Esophagus squamous epithelium (tissue), 4 donors: ENCODE measurements around the gene SNX27.

Experiments used
- POLR2A ChIP-seq, 4 donors: fragments of 450-650 bp; IDR thresholded peaks; one replicate each; pipeline ENCODE4 v1.6.1; 2017; ENCODE audit warnings: antibody characterized with exemption in 4 of 4, mild to moderate bottlenecking in 4 of 4, moderate library complexity in 3 of 4
- TF ChIP-seq, protein P1 (sequence below), 6 experiments: fragments of 450-650 bp in 4 of 6; fragments of 200-600 bp in 2 of 6; sonication (generic) in 2 of 6; IDR thresholded peaks; one replicate each; pipeline ENCODE4 v1.5.1; 2016 to 2019; ENCODE audit warnings: antibody characterized with exemption in 6 of 6, mild to moderate bottlenecking in 4 of 6, moderate library complexity in 4 of 6

DNA sequence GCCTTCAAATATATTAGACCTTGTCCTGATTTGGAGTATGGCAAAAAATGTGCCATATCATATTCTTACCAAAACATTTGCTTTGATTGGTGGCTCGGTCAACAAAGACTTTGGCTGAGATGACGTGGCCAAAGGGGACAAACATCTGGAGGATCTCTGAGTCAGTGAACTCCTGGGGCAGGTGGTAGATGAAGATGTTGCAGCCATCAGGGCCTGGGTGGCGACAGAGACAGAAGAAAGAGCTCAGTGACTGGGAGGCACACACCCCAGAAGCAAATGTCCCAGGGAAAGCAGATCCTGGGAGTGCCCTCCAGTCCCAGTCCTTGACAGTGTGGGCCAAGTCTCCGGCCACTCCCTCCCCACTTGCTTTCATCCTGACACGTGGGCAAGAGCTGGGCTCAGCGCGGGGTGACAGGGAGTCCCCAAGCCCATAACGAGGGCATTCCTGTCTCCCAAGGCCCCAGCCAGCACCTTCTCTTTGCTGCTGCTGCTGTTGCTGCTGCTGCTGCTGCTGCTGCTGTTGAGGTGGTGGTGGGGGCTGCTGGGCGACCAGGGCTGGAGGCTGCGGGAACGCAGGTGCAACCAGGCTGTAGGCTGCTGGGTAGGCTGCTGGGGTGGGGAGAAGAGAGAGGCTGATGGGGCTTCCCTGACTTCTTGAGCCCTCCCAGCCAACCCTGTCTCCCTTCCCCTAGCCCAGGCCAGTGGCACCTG lies 94.1 kb downstream of the SNX27 start:
- TF ChIP-seq, protein P1, sequence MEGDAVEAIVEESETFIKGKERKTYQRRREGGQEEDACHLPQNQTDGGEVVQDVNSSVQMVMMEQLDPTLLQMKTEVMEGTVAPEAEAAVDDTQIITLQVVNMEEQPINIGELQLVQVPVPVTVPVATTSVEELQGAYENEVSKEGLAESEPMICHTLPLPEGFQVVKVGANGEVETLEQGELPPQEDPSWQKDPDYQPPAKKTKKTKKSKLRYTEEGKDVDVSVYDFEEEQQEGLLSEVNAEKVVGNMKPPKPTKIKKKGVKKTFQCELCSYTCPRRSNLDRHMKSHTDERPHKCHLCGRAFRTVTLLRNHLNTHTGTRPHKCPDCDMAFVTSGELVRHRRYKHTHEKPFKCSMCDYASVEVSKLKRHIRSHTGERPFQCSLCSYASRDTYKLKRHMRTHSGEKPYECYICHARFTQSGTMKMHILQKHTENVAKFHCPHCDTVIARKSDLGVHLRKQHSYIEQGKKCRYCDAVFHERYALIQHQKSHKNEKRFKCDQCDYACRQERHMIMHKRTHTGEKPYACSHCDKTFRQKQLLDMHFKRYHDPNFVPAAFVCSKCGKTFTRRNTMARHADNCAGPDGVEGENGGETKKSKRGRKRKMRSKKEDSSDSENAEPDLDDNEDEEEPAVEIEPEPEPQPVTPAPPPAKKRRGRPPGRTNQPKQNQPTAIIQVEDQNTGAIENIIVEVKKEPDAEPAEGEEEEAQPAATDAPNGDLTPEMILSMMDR (IDR thresholded peaks at IDR 0.05) = no peak
- TF ChIP-seq POLR2A (IDR thresholded peaks at IDR 0.05) = no peak
